Measurements from ENCODE around the gene RBBP6. TPM values are rescaled to one million over a fixed set of nuclear protein-coding genes. Genes with fewer than 3 reads are reported as not detected.

The RBBP6 gene
- total RNA-seq, 1 donor: 31.5 TPM

DNA sequence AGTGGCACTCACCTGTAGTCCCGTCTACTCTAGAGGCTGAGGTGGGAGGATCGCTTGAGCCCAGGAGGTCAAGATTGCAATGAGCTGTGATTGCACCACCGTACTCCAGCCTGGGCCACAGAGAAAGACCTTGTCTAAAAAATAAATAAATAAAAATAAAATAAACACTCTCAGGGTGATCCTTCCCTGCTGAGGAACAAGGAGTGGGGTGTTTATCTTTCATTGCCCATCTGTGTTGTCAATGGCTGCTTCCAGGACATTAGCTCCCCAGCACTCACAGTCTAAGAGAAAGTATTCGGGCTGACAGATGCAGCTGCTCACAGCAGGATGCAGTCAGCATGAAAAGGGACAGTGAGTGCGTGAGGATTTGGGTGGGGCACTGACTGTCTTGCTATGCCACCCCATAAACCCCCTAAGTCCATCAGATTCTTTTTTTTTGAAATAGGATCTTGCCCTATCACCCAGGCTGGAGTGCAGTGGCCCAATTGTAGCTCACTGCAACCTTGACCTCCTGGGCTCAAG lies 31.3 kb upstream of the RBBP6 start:
- Histone ChIP-seq H2AFZ (ENCODE audit: low read length) (no peak overlapping the region), H4K20me1 (ENCODE audit: insufficient read depth, low read length) (no peaks in the 10 kb centered on the region), H3K4me1 (ENCODE audit: insufficient read depth, low read length) (peaks cover 3% of the 10 kb centered on the region), H3K9me3 (ENCODE audit: low read depth, low read length) (no peaks in the 10 kb centered on the region), H3K36me3 (ENCODE audit: insufficient read depth, low read length) (no peaks in the 10 kb centered on the region), H3K4me2 (ENCODE audit: insufficient read depth, low read length) (no peak overlapping the region), H3K79me2 (ENCODE audit: insufficient read depth, low read length) (no peaks in the 10 kb centered on the region), H3K4me3 (ENCODE audit: insufficient read depth, low read length) (no peak overlapping the region), H3K27ac (ENCODE audit: low read depth, low read length) (peak overlapping the region; percentile 24), H3K27me3 (ENCODE audit: insufficient read depth, low read length) (no peaks in the 10 kb centered on the region)
- no peak for DNase-seq (ENCODE audit: insufficient read length, low spot score, missing footprints)
- TF ChIP-seq, protein P1, sequence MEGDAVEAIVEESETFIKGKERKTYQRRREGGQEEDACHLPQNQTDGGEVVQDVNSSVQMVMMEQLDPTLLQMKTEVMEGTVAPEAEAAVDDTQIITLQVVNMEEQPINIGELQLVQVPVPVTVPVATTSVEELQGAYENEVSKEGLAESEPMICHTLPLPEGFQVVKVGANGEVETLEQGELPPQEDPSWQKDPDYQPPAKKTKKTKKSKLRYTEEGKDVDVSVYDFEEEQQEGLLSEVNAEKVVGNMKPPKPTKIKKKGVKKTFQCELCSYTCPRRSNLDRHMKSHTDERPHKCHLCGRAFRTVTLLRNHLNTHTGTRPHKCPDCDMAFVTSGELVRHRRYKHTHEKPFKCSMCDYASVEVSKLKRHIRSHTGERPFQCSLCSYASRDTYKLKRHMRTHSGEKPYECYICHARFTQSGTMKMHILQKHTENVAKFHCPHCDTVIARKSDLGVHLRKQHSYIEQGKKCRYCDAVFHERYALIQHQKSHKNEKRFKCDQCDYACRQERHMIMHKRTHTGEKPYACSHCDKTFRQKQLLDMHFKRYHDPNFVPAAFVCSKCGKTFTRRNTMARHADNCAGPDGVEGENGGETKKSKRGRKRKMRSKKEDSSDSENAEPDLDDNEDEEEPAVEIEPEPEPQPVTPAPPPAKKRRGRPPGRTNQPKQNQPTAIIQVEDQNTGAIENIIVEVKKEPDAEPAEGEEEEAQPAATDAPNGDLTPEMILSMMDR (IDR thresholded peaks at IDR 0.05; ENCODE audit: extremely low read depth, low read depth, low read length): no peak

DNA sequence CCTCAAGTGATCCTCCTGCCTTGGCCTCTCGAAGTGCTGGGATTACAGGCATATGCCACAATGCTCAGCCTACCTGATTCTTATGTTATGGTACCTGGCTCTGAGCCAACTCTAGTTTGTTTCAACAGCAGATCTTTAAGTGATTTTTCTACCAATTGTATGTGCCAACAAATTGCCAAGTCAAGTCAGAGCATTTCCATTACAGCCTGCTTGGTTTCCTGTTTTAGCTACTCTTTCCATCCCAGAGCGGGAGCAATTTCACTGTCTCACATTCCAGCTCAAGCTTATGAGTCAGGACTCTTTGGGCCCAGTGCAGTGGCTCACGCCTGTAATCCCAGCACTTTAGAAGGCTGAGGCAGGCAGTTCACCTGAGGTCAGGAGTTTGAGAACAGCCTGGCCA lies 30.8 kb upstream of the RBBP6 start:
- H4K20me1 ChIP-seq (ENCODE audit: insufficient read depth, low read length): no peaks in the 10 kb centered on the region
- H3K4me1 ChIP-seq (ENCODE audit: insufficient read depth, low read length): peaks cover 3% of the 10 kb centered on the region
- H2AFZ ChIP-seq (ENCODE audit: low read length): no peak overlapping the region
- no peaks in the 10 kb centered on the region for H3K36me3 ChIP-seq (ENCODE audit: insufficient read depth, low read length)
- no peaks in the 10 kb centered on the region for H3K27me3 ChIP-seq (ENCODE audit: insufficient read depth, low read length)
- H3K79me2 ChIP-seq (ENCODE audit: insufficient read depth, low read length): no peaks in the 10 kb centered on the region
- H3K4me2 ChIP-seq (ENCODE audit: insufficient read depth, low read length): no peak overlapping the region
- no peak overlapping the region for H3K4me3 ChIP-seq (ENCODE audit: insufficient read depth, low read length)
- DNase-seq (ENCODE audit: insufficient read length, low spot score, missing footprints): peak; percentile 82
- H3K27ac ChIP-seq (ENCODE audit: low read depth, low read length): peak overlapping the region; percentile 24
- no peaks in the 10 kb centered on the region for H3K9me3 ChIP-seq (ENCODE audit: low read depth, low read length)
- TF ChIP-seq, protein P1 (IDR thresholded peaks at IDR 0.05; ENCODE audit: extremely low read depth, low read depth, low read length): no peak

DNA sequence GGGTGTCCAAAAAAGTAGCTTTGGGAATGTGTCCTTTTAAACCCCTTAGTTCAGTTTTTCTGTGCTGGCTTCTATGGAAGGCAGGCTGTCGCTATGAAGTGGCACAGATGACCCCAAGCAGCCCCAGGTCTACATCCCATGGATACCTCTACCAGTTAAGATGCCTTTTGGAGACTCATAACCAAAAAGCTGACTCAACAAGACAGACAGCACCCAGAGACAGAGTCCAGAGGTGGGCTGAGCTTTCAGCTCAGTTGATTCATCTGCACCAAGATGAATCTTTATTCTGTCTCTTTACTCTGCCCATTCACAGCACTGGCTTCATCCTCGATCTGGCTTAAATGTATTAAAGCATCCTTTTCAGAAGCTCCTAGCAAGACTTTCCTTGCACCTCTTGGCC lies 29.8 kb upstream of the RBBP6 start:
- H3K4me1 ChIP-seq (ENCODE audit: insufficient read depth, low read length): peaks cover 3% of the 10 kb centered on the region
- no peaks in the 10 kb centered on the region for H4K20me1 ChIP-seq (ENCODE audit: insufficient read depth, low read length)
- no peak overlapping the region for H3K4me2 ChIP-seq (ENCODE audit: insufficient read depth, low read length)
- H3K9me3 ChIP-seq (ENCODE audit: low read depth, low read length): no peaks in the 10 kb centered on the region
- DNase-seq (ENCODE audit: insufficient read length, low spot score, missing footprints): peak; percentile 37
- no peak overlapping the region for H3K4me3 ChIP-seq (ENCODE audit: insufficient read depth, low read length)
- TF ChIP-seq, protein P1 (IDR thresholded peaks at IDR 0.05; ENCODE audit: extremely low read depth, low read depth, low read length): no peak
- no peak overlapping the region for H3K27ac ChIP-seq (ENCODE audit: low read depth, low read length)
- H2AFZ ChIP-seq (ENCODE audit: low read length): no peak overlapping the region
- peaks cover 3% of the 10 kb centered on the region for H3K27me3 ChIP-seq (ENCODE audit: insufficient read depth, low read length)
- H3K79me2 ChIP-seq (ENCODE audit: insufficient read depth, low read length): no peaks in the 10 kb centered on the region
- no peaks in the 10 kb centered on the region for H3K36me3 ChIP-seq (ENCODE audit: insufficient read depth, low read length)

DNA sequence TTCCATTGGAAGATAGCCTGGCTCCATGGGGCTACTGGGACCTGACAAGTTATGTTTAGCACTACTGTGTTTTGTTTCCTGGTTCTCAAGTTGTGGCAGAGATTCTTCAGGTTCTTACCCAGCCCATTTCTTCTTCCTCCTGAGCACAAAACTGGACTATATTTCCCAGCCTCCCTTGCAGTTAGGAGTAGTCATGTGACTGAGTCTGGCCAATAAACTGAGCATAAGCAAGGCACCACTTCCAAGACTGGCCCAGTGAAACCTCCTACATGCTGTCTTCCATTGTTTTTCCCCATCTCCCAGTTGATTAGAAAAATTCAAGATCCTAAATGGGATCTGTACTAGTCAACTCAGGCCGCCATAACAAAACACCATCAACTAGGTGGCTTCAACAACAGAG lies 28.2 kb upstream of the RBBP6 start:
- Histone ChIP-seq H4K20me1 (ENCODE audit: insufficient read depth, low read length) (no peaks in the 10 kb centered on the region), H3K4me3 (ENCODE audit: insufficient read depth, low read length) (no peak overlapping the region), H3K27ac (ENCODE audit: low read depth, low read length) (no peak overlapping the region), H2AFZ (ENCODE audit: low read length) (no peak overlapping the region), H3K36me3 (ENCODE audit: insufficient read depth, low read length) (no peaks in the 10 kb centered on the region), H3K4me2 (ENCODE audit: insufficient read depth, low read length) (no peak overlapping the region), H3K9me3 (ENCODE audit: low read depth, low read length) (no peaks in the 10 kb centered on the region), H3K4me1 (ENCODE audit: insufficient read depth, low read length) (peaks cover 3% of the 10 kb centered on the region), H3K27me3 (ENCODE audit: insufficient read depth, low read length) (peaks cover 3% of the 10 kb centered on the region), H3K79me2 (ENCODE audit: insufficient read depth, low read length) (no peaks in the 10 kb centered on the region)
- DNase-seq (ENCODE audit: insufficient read length, low spot score, missing footprints): no peak
- TF ChIP-seq, protein P1 (IDR thresholded peaks at IDR 0.05; ENCODE audit: extremely low read depth, low read depth, low read length): no peak

Measured in osteoblast (primary cell).